WTC11 (cell line): ENCODE measurements around the gene MSANTD2.

Source experiments
- CREB1 ChIP-seq: sonication (generic); formaldehyde crosslinking; IDR thresholded peaks from 2 replicates; pipeline ENCODE4 v1.8.0; 2023; ENCODE audit warnings: mild to moderate bottlenecking, missing genetic modification reagents
- CTCF ChIP-seq: fragments of 200-600 bp; IDR thresholded peaks from 2 replicates; pipeline ENCODE4 v1.8.0; 2022; ENCODE audit warnings: antibody characterized with exemption
- ELF4 ChIP-seq: sonication (generic); formaldehyde crosslinking; IDR thresholded peaks from 2 replicates; pipeline ENCODE4 v1.8.1; 2022; ENCODE audit warnings: low read depth, mild to moderate bottlenecking, moderate library complexity, missing genetic modification reagents
- FOXJ3 ChIP-seq: sonication (generic); formaldehyde crosslinking; IDR thresholded peaks from 2 replicates; pipeline ENCODE4 v1.9.0; 2021; ENCODE audit warnings: missing genetic modification reagents, mild to moderate bottlenecking, borderline replicate concordance
- FOXK1 ChIP-seq: sonication (generic); formaldehyde crosslinking; IDR thresholded peaks from 2 replicates; pipeline ENCODE4 v1.8.0; 2022; ENCODE audit warnings: mild to moderate bottlenecking, moderate library complexity, missing genetic modification reagents
- NFE2L1 ChIP-seq: sonication (generic); formaldehyde crosslinking; IDR thresholded peaks from 2 replicates; pipeline ENCODE4 v1.8.1; 2023; ENCODE audit warnings: missing genetic modification reagents
- OVOL2 ChIP-seq: fragments of 250-450 bp; sonication (Bioruptor Pico); IDR thresholded peaks from 2 replicates; pipeline ENCODE4 v1.9.0; 2021; ENCODE audit warnings: mild to moderate bottlenecking, borderline replicate concordance
- SMAD3 ChIP-seq: sonication (generic); formaldehyde crosslinking; IDR thresholded peaks from 2 replicates; pipeline ENCODE4 v1.8.0; 2022; ENCODE audit warnings: missing genetic modification reagents, mild to moderate bottlenecking, borderline replicate concordance
- SP1 ChIP-seq: sonication (generic); formaldehyde crosslinking; conservative IDR thresholded peaks from 2 replicates; pipeline ENCODE4 v1.8.1; 2022; ENCODE audit warnings: missing genetic modification reagents
- TCF7 ChIP-seq: sonication (generic); formaldehyde crosslinking; IDR thresholded peaks from 2 replicates; pipeline ENCODE4 v1.8.0; 2022; ENCODE audit warnings: mild to moderate bottlenecking, low read depth, missing genetic modification reagents, moderate library complexity
- USF1 ChIP-seq: sonication (generic); formaldehyde crosslinking; IDR thresholded peaks from 2 replicates; pipeline ENCODE4 v1.8.0; 2022; ENCODE audit warnings: mild to moderate bottlenecking, missing genetic modification reagents
- USF2 ChIP-seq: sonication (generic); formaldehyde crosslinking; IDR thresholded peaks from 2 replicates; pipeline ENCODE4 v1.8.1; 2023; ENCODE audit warnings: mild to moderate bottlenecking, missing genetic modification reagents, moderate library complexity
- TF ChIP-seq, protein P1 (sequence below): sonication (generic); formaldehyde crosslinking; IDR thresholded peaks from 2 replicates; pipeline ENCODE4 v1.8.0; 2022; ENCODE audit warnings: mild to moderate bottlenecking, missing genetic modification reagents
- TF ChIP-seq, protein P2 (sequence below): sonication (generic); formaldehyde crosslinking; IDR thresholded peaks from 2 replicates; pipeline ENCODE4 v1.8.0; 2022; ENCODE audit warnings: mild to moderate bottlenecking, missing genetic modification reagents

- TF ChIP-seq CTCF = no peak
- TF ChIP-seq OVOL2 (CRISPR knock-in tag) = no peak
- no peak for TF ChIP-seq TCF7 (CRISPR knock-in tag)
- no peak for TF ChIP-seq SP1 (CRISPR knock-in tag)
- TF ChIP-seq, protein P1, sequence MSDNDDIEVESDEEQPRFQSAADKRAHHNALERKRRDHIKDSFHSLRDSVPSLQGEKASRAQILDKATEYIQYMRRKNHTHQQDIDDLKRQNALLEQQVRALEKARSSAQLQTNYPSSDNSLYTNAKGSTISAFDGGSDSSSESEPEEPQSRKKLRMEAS (CRISPR knock-in tag) = no peak
- TF ChIP-seq USF2 = no peak
- TF ChIP-seq SMAD3 = no peak
- no peak for TF ChIP-seq FOXK1 (CRISPR knock-in tag)
- TF ChIP-seq FOXJ3 (CRISPR knock-in tag) = no peak
- no peak for TF ChIP-seq CREB1 (CRISPR knock-in tag)
- TF ChIP-seq, protein P2, sequence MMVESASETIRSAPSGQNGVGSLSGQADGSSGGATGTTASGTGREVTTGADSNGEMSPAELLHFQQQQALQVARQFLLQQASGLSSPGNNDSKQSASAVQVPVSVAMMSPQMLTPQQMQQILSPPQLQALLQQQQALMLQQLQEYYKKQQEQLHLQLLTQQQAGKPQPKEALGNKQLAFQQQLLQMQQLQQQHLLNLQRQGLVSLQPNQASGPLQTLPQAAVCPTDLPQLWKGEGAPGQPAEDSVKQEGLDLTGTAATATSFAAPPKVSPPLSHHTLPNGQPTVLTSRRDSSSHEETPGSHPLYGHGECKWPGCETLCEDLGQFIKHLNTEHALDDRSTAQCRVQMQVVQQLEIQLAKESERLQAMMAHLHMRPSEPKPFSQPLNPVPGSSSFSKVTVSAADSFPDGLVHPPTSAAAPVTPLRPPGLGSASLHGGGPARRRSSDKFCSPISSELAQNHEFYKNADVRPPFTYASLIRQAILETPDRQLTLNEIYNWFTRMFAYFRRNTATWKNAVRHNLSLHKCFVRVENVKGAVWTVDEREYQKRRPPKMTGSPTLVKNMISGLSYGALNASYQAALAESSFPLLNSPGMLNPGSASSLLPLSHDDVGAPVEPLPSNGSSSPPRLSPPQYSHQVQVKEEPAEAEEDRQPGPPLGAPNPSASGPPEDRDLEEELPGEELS (CRISPR knock-in tag) = no peak
- no peak for TF ChIP-seq NFE2L1 (CRISPR knock-in tag)
- no peak for TF ChIP-seq USF1 (CRISPR knock-in tag)
- TF ChIP-seq ELF4 (CRISPR knock-in tag) = no peak
These were observed 17.2 kb downstream of the MSANTD2 start for GRCh38 chr11:124783002-124783401.
